8988T (cell line): Measurements from ENCODE around the gene COLQ.
A peak's percentile ranks its signal among the peaks of the same experiment; 100 is the strongest.

Source experiments
- DNase-seq: peaks from one replicate; pipeline ENCODE4 v3.0.0; 2011

Gene COLQ

DNA sequence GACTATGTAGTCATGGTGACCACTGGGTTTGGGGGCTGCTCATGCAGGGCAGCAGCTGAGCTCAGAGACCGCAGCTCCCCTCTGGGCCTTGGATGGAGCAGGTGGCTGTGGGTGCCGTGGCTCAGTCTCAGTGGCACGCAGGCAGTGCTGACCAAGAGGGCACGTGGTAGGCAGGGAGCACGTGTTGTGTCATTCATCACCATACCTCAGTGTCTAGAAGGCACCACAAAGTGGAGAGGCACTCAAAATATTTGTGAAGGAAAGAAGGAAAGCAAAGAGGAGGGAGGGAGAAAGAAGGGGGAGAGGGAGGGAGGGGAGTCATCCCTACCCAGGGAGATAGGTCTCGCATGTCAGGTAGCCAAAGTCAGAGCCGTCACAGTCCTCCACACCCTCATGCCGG, 68.0 kb downstream of the COLQ start:
- DNase-seq: no peak

GRCh38 chr3:15452961-15453360, 68.5 kb downstream of the COLQ start:
- DNase-seq: no peak

GRCh38 chr3:15452156-15452555, 69.3 kb downstream of the COLQ start:
- DNase-seq: no peak

- DNase-seq: no peak
Measured at GRCh38 chr3:15451216-15452113, 70.0 kb downstream of the COLQ start.

DNA sequence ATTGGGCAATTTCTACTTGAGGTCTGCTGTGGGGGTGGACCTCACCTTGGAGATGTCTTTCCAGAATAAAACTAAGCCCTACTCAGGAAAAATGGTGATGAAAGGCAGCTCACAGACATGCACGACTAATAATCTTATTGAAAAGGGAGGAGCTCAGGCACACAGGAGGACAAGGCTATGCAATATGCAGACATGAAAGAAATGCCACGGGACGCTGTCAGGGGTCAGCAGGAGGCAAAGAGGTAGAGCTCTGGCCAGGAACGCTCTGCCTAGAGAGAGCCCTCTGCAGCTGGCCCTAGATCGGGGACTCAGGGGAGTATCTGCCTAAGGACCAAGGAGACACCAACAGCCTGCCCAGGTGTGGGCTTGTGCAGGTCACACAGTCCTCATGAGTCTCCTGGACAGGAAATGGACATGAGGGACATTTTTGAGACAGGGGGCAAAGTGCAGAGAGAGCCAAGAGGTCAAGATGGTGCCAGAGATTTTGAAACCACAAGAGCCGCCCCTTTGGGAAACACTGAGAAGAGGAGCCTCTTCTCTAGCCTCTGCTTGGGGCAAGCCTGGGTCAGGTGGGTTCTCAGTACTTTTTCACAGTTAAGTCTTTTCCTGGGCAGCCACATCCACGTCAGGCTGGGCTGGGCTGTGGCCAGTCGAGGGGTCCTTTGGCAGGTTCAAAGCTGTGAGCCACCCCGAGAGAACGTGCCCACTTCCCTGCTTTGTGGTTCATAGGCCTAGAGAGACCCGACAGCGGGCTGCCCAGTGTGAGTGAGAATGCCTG, 70.9 kb downstream of the COLQ start:
- no peak for DNase-seq

- DNase-seq: no peak
Measured at GRCh38 chr3:15449489-15450224, 71.8 kb downstream of the COLQ start.

DNA sequence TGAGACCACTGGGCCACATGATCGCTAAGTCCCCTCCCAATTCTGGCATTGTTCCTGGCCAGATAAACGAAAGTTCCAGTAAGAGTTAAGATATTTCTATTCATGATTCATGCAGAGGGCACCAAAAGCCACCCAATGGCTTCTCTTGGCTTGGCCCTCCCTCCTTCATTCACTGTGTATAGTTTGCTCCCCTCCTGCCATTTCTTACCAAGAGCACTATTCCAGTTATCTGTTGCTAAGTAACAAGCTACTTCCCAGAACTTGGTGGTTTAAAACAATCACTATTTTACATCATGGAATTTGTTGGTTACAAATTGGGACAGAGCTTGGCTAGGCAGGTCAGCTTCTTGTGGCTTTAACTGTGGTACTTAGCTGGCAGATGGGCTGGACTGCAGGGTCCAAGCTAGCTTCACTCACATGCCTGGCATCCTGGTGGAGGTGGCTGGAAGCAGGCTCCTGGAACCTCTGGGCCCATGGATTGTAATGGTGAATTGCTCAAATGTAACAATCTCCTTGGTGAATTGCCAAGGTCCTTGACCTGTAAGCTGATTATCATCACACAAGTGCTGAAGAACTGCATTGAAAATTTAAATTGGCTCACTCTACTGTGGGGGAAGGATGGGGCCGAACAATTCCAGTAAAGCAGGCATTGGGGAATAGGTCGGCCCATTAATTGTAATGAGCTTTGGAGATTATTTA, 77.5 kb downstream of the COLQ start:
- DNase-seq: no peak

DNA sequence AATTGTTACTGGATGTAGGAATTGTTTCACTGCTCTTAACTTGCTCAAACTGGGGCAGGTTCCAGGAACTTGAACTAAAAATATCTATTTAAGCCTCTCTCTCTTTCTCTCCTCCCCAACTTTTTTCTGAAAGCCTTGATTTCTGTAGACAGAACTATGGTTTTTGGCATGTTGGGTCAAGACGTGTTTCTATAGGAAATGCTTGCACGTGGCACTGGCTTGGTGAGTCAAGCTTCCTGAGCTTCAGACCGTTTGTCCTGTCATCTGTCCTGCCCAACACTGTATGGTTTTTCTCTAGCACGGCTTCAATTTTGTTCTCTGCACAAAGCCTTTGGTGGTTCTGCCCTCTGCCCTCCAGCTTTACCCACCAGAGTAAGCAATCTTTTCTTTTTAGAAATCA, 80.6 kb downstream of the COLQ start:
- no peak for DNase-seq

DNA sequence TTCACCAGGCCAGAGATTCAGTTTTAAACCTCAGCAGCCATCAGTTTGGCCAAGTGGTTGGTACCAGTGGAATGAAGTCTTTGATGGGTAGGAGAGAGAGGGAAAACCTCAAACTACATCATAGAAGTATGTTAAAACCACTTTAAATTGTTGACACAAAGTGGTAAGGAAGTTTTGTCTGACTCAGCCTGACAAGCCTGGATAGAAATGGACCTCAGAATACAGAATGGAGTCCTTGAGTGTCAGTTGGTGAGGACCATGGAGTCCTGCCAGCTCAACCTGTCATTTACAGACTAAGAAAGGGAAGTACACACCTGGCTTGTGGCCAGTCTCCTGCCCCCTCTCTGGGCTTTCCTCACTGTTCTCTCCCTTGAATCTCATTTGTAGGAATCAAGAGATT, 82.0 kb downstream of the COLQ start:
- no peak for DNase-seq

DNA sequence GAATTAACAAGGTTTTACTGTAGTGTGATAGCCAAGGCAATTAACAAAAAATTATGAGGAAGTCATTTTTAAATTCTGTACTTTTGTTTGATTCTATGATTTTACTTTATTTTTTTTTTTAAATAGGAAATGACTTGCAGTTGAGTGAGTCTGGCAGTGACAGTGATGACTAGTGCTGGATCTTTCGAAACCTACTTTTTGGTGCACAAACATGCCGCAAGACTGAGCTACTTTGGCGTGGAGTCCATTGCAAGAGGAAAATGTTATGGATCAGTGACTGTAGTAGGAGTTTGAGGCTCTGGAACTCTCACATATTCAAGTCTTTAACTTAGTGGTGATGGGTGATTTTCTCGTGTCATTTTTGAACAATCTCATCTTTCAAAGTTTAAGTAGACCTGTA, 82.5 kb downstream of the COLQ start:
- no peak for DNase-seq

- no peak for DNase-seq
Measured at GRCh38 chr3:15436246-15436645, 85.3 kb downstream of the COLQ start.

DNA sequence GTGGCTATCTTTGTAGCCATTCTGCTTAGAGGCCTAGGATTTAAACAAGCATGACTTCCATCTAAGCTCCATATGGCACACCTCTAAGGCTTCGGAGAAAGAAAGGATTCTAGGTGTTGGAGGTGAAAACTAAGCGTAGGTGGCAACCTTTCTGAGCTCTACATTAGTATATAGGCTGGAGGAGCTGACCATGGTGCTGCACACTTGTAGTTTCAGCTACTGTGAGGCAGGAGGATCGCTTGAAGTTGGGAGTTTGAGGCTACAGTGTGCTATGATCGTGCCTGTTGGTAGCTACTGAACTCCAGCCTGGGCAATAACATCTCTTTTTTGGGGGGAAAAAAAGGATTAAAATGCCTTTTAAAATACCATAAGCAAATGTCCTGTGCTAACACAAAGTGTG, 86.8 kb downstream of the COLQ start:
- no peak for DNase-seq

DNA sequence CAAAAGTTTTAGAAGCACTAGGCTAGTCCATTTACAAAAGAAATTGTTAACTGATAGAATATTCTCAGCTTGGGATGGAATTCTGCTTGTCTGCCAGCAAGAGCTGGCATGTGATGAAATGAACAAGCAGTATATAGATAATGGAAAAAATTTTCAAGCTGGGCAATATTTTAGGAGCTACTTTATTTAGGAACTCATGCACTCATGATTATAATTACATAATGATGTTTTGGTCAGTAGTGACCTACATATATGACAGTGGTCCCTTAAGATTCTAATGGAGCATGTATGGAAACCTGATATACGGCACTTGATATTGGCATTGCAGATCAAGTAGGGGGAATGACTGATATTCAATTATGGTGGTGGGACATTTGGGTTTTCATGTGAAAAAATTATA, 88.0 kb downstream of the COLQ start:
- DNase-seq: no peak

GRCh38 chr3:15431256-15431837, 90.2 kb downstream of the COLQ start:
- DNase-seq: no peak

DNA sequence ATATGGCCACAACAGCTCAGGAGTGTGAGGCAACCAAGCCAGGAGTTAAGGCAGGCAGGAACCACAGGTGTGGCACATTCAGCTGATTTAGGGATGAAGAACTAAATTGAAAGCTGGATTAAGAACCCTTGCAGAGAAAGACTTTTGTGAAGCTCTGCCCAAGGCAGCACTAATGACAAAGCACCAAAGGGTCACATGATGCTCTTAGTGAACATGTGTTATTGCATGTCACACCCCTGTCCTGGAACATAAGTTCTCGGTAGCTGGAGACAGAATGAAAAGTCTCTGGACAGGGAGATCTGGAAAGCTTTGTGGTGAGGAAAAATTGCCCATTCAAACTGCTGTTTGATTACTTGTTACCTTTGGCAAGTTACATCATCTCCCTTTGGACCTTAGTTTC, 90.9 kb downstream of the COLQ start:
- no peak for DNase-seq

GRCh38 chr3:15429080-15429479, 92.4 kb downstream of the COLQ start:
- no peak for DNase-seq

DNA sequence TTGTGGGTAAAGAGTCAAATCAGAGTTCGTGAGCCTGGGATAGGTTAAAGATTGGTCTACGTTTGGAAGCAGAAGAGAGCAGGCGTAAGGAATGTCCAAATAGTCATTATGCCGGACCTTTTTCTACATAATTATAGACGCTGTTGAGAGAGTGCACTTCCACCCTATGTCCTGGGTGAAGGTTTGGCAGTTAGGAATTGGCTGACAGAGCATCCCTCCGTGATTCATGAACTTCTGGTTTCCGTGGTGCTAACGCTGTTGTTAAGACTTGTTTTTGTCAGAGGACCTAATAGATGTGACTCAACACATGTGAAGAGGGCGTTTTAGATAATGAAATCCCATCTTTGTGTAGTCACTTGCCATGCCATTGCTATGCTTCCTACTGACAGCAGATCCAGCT, 93.0 kb downstream of the COLQ start:
- DNase-seq: no peak

DNA sequence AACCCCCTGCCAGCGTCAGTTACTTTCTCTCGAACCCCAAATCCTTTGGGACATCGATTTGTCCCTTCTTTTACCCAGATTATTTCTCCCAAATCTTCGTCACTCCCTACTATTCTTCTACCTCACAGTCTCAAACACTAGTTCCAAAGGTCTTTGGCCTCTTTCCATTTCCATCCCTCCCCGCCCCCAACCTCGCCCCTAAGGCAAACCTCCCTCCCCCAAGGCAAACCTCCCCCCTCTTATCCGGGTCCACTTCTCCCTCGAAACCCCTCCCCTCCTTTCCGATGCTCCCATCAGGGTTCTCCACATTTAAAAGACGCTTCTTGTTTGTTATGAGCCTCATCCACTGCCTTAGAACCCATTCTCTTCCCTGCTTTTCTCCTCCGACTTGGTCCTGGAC, 93.5 kb downstream of the COLQ start:
- DNase-seq: no peak

- peak; percentile 83 for DNase-seq
Measured at GRCh38 chr3:15427182-15427880, 94.2 kb downstream of the COLQ start, which contains the start of the genes EAF1 and METTL6. Gene EAF1, plus strand, starts transcription at chr3:15427598. Its CDS starts 182 bp downstream, at chr3:15427780. Gene METTL6, minus strand, starts transcription at chr3:15427544. Its CDS starts 1,033 bp downstream, at chr3:15426511.

DNA sequence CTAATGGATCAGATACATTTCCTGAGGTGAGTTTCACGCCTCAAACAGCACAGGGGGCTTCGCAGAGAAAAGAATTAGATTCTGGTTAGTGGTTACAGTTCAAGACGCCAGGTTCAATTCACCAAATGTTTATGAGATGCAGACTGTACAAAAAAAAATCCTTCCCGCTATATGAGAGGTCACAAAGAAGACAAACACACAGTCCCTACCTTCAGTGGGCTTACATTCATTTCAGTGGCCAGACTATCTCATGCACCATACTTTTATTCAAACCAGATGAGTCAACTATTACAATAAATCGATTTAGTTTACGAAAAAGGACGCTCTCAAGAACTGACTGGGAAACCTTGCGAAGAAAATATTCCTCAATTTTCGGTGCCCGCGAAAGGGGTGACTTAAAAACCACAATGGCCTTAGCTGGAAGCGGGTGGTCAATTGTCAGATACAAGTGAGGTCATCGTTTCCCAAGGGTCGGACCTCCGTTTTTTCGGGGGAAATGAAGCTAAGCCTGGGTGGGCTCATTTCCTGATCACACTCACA, 94.9 kb downstream of the COLQ start:
- DNase-seq: no peak

- DNase-seq: no peak
Measured at GRCh38 chr3:15420871-15421270, 100.6 kb downstream of the COLQ start.
